Immature natural killer cell (primary cell): Measurements from ENCODE around the gene SEC63. TPM values are rescaled to one million over a fixed set of nuclear protein-coding genes. Genes with fewer than 3 reads are reported as not detected.
A peak's percentile ranks its signal among the peaks of the same experiment; 100 is the strongest.
"Not testable (repeated sequence)": the region's sequence is repeated elsewhere in the genome, so short reads cannot be mapped to it uniquely, and the experiment has no call there.

Source experiments
- DNase-seq, 3 donors: peaks; one replicate each; pipeline ENCODE4 v3.0.0; 2022; ENCODE audit warnings: mixed read lengths in 1 of 3
- H3K27ac Mint-ChIP-seq, 6 donors: one replicate each; pipeline ENCODE4 v1.8.0; 2020; ENCODE audit warnings: mixed read lengths in 6 of 6, mild to moderate bottlenecking in 5 of 6, inconsistent platforms in 4 of 6, moderate library complexity in 3 of 6
- H3K27me3 Mint-ChIP-seq, 3 donors: one replicate each; pipeline ENCODE4 v1.8.0; 2020 to 2021; ENCODE audit warnings: low read depth in 3 of 3, mild to moderate bottlenecking in 3 of 3, mixed read lengths in 3 of 3, moderate library complexity in 3 of 3, inconsistent platforms in 1 of 3
- H3K36me3 Mint-ChIP-seq, 3 donors: one replicate each; pipeline ENCODE4 v1.8.0; 2020; ENCODE audit warnings: mixed read lengths in 3 of 3, inconsistent platforms in 2 of 3, mild to moderate bottlenecking in 2 of 3
- H3K4me1 Mint-ChIP-seq, 2 donors: one replicate each; pipeline ENCODE4 v1.8.0; 2020; ENCODE audit warnings: inconsistent platforms in 2 of 2, mild to moderate bottlenecking in 2 of 2, mixed read lengths in 2 of 2, moderate library complexity in 1 of 2
- H3K4me3 Mint-ChIP-seq, 5 donors: one replicate each; pipeline ENCODE4 v1.8.0; 2020; ENCODE audit warnings: mild to moderate bottlenecking in 5 of 5, mixed read lengths in 5 of 5, inconsistent platforms in 3 of 5, moderate library complexity in 3 of 5
- H3K9me3 Mint-ChIP-seq, 6 donors: one replicate each; pipeline ENCODE4 v1.8.0; 2020; ENCODE audit warnings: mild to moderate bottlenecking in 6 of 6, mixed read lengths in 6 of 6, inconsistent platforms in 4 of 6, moderate library complexity in 3 of 6
- polyA plus RNA-seq, 3 donors: library from polyadenylated mRNA; unstranded; fragments of 300-500 nt; fragmentation: Illumina TruSeq; gene quantifications; one replicate each; pipeline ENCODE4 v1.2.3, GENCODE V29; 2021

The SEC63 gene
- polyA plus RNA-seq, 3 donors from 2014 or later, result 27.0 to 34.4 (median 31.0) TPM

DNA sequence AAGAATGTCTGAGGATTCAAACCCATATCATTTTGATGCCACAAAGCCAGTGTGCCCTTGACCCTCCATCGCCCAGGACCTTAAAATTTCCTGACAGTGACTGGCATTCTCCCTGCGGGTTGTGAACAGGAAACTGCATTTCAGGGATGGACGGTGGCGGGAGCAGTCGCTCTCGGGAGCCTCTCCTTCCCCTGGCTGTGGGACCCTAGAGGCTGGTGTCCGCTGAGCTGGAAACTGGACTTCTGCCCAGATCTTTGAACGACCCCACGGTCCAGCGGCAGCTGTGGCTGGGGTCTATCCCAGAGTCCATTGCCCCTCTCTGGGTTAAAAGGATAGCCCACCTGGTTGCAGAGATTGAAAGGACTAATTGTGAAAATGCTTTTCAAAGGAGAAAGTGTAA, 1.4 kb upstream of the SEC63 start:
- Mint-ChIP-seq H3K4me3 (peak overlapping the region; percentile 70 to 99 (median 91)), H3K9me3 (no peaks in the 10 kb centered on the region), H3K27ac (peak overlapping the region in 1 of 6 donors; percentile 23), H3K27me3 (peaks cover 4 to 9% (median 9%) of the 10 kb centered on the region in 3 donors), H3K4me1 (peaks cover 30 to 32% of the 10 kb centered on the region in 2 donors), H3K36me3 (no peaks in the 10 kb centered on the region)
- no peak for DNase-seq

DNA sequence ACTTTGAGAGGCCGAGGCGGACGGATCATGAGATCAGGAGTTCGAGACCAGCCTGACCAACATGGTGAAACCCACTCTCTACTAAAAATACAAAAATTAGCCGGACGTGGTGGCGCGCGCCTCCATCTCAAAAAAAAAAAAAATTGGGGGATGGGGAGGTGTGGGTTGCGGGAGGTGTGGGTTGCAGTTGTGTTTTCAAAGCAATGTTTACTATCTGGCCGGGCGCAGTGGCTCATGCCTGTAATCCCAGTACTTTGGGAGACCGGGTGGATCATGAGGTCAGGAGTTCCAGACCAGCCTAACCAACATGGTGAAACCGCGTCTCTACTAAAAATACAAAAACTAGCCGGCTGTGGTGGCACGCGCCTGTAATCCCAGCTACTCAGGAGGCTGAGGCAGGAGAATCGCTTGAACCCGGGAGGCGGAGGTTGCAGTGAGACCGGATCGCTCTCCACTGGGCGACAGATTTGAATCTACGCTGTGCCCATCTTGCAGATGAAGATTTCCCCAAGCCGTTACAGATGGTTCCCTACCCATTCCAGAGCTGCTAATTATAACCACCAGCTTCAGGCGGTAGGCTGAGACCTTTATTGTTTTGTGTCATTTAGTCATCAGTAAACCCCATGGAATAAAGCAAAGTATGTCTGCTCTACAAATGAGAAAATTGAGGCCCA, 818 bp upstream of the SEC63 start:
- peak overlapping the region; percentile 88 to 99 (median 91) for H3K4me3 Mint-ChIP-seq
- DNase-seq, H3K36me3 Mint-ChIP-seq, H3K27me3 Mint-ChIP-seq, H3K9me3 Mint-ChIP-seq: not testable (repeated sequence)
- peaks cover 30 to 32% of the 10 kb centered on the region in 2 donors for H3K4me1 Mint-ChIP-seq
- H3K27ac Mint-ChIP-seq, result peak overlapping the region in 4 of 6 donors; percentile 23 to 91 (median 88)

- H3K27ac Mint-ChIP-seq, result peak overlapping the region; percentile 86 to 98 (median 97)
- peaks cover 4 to 9% (median 9%) of the 10 kb centered on the region in 3 donors for H3K27me3 Mint-ChIP-seq
- H3K9me3 Mint-ChIP-seq, result no peaks in the 10 kb centered on the region
- peak; percentile 41 to 53 (median 52) for DNase-seq
- H3K36me3 Mint-ChIP-seq, result no peaks in the 10 kb centered on the region
- peaks cover 30 to 35% of the 10 kb centered on the region in 2 donors for H3K4me1 Mint-ChIP-seq
- H3K4me3 Mint-ChIP-seq, result peak overlapping the region; percentile 98 to 99 (median 99)
These were observed 600 bp downstream of the SEC63 start for GRCh38 chr6:107957308-107957908.

GRCh38 chr6:107956586-107957307, 1.3 kb downstream of the SEC63 start:
- H3K9me3 Mint-ChIP-seq, result no peaks in the 10 kb centered on the region
- H3K4me3 Mint-ChIP-seq, result peak overlapping the region; percentile 98 to 99 (median 99)
- H3K27ac Mint-ChIP-seq, result peak overlapping the region; percentile 86 to 98 (median 97)
- peak in 1 of 3 donors; percentile 2 for DNase-seq
- peaks cover 30 to 38% of the 10 kb centered on the region in 2 donors for H3K4me1 Mint-ChIP-seq
- peaks cover 4 to 9% (median 9%) of the 10 kb centered on the region in 3 donors for H3K27me3 Mint-ChIP-seq
- H3K36me3 Mint-ChIP-seq, result no peaks in the 10 kb centered on the region

DNA sequence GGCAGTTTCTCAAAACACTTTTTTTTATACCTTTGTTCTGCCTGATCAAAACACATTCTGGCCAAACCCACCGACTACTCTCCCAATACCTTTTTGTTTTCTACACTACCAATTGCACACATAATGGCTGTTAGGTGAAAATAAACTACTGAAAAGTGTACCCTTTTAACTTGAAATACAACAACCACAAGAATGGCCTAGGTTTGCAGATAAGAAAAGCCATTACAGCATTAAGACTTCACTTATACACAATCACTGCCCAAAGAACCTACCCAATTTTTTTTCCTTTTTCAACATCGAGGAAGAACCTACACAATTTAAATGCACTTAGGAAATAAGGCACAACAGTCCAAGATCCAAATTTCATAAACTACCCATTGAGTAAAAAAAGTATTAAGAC, 1.8 kb downstream of the SEC63 start:
- peaks cover 35 to 41% of the 10 kb centered on the region in 2 donors for H3K4me1 Mint-ChIP-seq
- H3K27me3 Mint-ChIP-seq, result peaks cover 4 to 9% (median 9%) of the 10 kb centered on the region in 3 donors
- peak overlapping the region; percentile 98 to 99 (median 99) for H3K4me3 Mint-ChIP-seq
- H3K27ac Mint-ChIP-seq, result peak overlapping the region; percentile 6 to 98 (median 96)
- DNase-seq, result no peak
- no peaks in the 10 kb centered on the region for H3K9me3 Mint-ChIP-seq
- H3K36me3 Mint-ChIP-seq, result no peaks in the 10 kb centered on the region

- H3K36me3 Mint-ChIP-seq, H3K27me3 Mint-ChIP-seq, DNase-seq, H3K4me3 Mint-ChIP-seq, H3K9me3 Mint-ChIP-seq, H3K27ac Mint-ChIP-seq: not testable (repeated sequence)
- peaks cover 54 to 57% of the 10 kb centered on the region in 2 donors for H3K4me1 Mint-ChIP-seq
These were observed 4.1 kb downstream of the SEC63 start for GRCh38 chr6:107953858-107954414.

DNA sequence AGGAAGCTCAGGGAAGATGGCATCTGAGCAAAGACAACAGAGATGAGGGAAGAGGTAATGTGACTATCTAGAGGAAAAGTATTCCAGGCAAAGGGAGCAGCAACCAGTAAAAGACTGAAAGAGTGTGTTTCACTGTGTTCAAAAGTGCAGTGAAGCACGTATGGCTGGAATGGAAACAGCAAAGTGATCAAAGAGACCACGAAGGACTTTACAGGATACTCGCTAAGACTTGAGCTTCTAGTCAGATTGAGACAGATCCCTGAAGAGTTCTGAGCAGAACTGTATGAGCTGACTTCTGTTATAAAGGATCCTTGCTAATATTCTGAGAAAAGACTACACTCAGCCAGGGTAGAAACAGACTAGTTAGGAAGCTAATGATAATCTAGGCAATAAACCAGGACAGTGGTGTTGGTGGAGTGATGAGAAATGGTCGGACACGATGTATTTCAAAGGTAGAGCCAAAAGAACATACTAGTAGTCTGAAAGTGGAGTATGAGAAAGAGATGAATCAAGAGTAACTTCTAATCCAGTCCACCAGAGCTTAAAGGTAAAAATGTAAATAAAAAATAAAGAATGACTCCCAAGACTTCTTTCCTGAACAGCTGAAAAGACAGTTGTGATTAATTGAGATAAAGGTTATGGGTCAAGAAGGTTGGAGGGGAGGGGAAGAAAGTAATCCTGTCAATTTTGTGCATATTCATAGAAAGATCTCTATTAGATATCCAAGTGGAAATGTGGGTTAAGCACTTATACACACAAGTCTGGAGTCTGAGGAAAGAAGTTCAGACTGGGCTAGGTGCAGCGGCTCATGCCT, 14.2 kb downstream of the SEC63 start:
- no peak for DNase-seq
- H3K4me3 Mint-ChIP-seq, result peak overlapping the region in 1 of 5 donors; percentile 1
- H3K36me3 Mint-ChIP-seq, result no peaks in the 10 kb centered on the region
- peak overlapping the region in 3 of 6 donors; percentile 6 to 19 (median 16) for H3K27ac Mint-ChIP-seq
- H3K4me1 Mint-ChIP-seq, result peaks cover 39 to 69% of the 10 kb centered on the region in 2 donors
- no peaks in the 10 kb centered on the region for H3K27me3 Mint-ChIP-seq
- no peaks in the 10 kb centered on the region for H3K9me3 Mint-ChIP-seq

DNA sequence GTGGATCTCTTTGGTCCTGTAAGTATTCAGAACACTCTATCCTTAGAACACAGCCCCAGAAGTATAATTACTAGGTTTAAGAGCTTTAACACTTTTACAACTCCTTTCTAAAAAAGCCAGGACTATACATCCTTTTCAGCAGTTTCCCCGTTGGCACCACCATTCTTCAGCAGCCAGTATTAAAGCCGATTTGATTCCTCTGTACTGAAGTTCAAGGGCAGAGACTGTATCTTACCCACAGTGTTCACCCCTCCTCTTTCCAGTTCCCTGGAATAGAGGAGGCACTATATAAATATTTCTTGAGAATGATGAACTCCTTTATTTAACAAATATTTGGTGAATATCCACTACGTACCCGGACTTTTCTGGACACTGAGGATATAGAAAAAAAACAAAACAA, 15.9 kb downstream of the SEC63 start:
- Mint-ChIP-seq H3K36me3 (no peaks in the 10 kb centered on the region), H3K9me3 (no peaks in the 10 kb centered on the region), H3K27me3 (no peaks in the 10 kb centered on the region), H3K4me1 (peaks cover 28 to 61% of the 10 kb centered on the region in 2 donors), H3K27ac (no peak overlapping the region), H3K4me3 (no peak overlapping the region)
- DNase-seq, result no peak

DNA sequence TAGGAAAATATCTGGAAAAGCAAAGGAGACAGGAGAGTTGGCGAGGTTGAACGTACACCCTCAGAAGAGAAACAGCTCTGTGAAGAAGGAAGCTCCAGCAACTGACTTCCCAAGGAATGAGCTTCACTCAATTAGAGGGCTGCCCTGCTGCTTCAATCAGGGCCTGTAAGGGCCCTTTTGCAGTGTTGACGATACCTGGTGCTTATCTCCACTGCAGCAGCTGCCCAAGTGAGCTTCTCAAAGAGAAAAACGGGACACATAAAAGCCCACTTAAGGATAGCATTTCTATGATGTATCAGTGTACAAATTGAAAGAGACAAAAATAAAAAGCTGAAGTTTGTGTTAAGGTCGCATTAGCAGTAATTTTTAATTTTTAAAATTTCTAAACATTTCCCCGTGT, 16.4 kb downstream of the SEC63 start:
- Mint-ChIP-seq H3K4me1 (peaks cover 29 to 60% of the 10 kb centered on the region in 2 donors), H3K27me3 (no peaks in the 10 kb centered on the region), H3K9me3 (no peaks in the 10 kb centered on the region), H3K4me3 (no peak overlapping the region), H3K36me3 (no peaks in the 10 kb centered on the region), H3K27ac (no peak overlapping the region)
- DNase-seq, result no peak

- Mint-ChIP-seq H3K36me3 (no peaks in the 10 kb centered on the region), H3K27me3 (no peaks in the 10 kb centered on the region), H3K4me3 (no peak overlapping the region), H3K4me1 (peaks cover 28 to 63% of the 10 kb centered on the region in 2 donors), H3K9me3 (no peaks in the 10 kb centered on the region), H3K27ac (no peak overlapping the region)
- DNase-seq, result no peak
These were observed 16.8 kb downstream of the SEC63 start for GRCh38 chr6:107941199-107941598.

GRCh38 chr6:107936910-107937292, 21.1 kb downstream of the SEC63 start:
- not testable (repeated sequence) for H3K9me3 Mint-ChIP-seq, H3K27ac Mint-ChIP-seq, H3K36me3 Mint-ChIP-seq, H3K27me3 Mint-ChIP-seq, DNase-seq, H3K4me3 Mint-ChIP-seq
- H3K4me1 Mint-ChIP-seq, result peaks cover 27 to 54% of the 10 kb centered on the region in 2 donors

DNA sequence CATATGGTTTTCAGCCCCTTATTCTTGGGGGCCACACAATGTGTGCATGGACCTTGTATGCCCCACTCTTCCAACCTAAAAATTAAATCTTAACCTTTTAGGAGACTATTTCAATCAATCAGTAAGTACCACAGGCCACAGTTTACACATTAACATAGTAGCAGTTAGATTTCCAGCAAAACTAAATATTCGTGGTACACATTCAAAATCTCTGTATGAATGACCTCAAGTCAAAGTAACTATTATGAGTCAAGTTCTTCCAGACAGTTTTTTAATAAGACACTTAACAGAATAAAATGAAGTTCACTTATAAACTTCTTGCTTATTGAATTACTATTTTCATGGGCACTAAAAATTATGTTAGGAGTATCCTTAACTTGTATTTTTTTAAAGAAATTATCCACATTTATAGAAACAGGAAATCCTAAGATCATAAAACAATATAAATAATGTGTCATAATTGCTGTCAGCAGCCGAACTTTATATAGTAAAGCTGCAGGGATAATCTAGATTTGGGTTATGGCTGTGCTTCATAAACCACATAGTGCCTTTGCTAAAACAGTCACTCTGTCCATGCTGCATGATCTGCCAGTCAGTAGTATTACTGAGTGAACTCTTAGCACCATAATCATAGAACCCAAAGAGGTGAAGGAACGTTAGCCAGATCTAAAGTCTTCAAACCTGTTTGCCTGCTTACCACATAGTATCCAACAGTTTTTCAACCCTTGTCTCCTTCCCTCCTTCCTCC, 21.7 kb downstream of the SEC63 start:
- Mint-ChIP-seq H3K36me3 (peaks cover 0 to 3% (median 0%) of the 10 kb centered on the region in 3 donors), H3K9me3 (no peaks in the 10 kb centered on the region), H3K27me3 (peaks cover 0 to 2% (median 0%) of the 10 kb centered on the region in 3 donors), H3K27ac (peak overlapping the region in 3 of 6 donors; percentile 19 to 53 (median 26)), H3K4me1 (peaks cover 28 to 52% of the 10 kb centered on the region in 2 donors), H3K4me3 (no peak overlapping the region)
- no peak for DNase-seq

DNA sequence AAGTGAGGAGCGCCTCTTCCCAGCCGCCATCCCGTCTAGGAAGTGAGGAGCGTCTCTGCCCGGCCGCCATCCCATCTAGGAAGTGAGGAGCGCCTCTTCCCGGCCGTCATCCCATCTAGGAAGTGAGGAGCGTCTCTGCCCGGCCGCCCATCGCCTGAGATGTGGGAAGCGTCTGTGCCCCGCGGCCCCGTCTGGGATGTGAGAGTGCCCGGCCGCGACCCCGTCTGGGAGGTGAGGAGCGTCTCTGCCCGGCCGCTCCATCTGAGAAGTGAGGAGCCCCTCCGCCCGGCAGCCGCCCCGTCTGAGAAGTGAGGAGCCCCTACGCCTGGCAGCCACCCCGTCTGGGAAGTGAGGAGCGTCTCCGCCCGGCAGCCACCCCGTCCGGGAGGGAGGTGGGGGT, 23.8 kb downstream of the SEC63 start:
- not testable (repeated sequence) for H3K4me3 Mint-ChIP-seq, H3K27ac Mint-ChIP-seq, H3K9me3 Mint-ChIP-seq, H3K27me3 Mint-ChIP-seq, DNase-seq, H3K36me3 Mint-ChIP-seq
- peaks cover 21 to 44% of the 10 kb centered on the region in 2 donors for H3K4me1 Mint-ChIP-seq
